Pons (tissue), 1 donor: ENCODE results near the gene LIMS4.
"Not testable (repeated sequence)": the region's sequence is repeated elsewhere in the genome, so short reads cannot be mapped to it uniquely, and the experiment has no call there.

Source experiments
- DNase-seq: peaks from one replicate; pipeline ENCODE4 v3.0.0-alpha.2; 2016; ENCODE audit warnings: low spot score

Gene LIMS4

DNA sequence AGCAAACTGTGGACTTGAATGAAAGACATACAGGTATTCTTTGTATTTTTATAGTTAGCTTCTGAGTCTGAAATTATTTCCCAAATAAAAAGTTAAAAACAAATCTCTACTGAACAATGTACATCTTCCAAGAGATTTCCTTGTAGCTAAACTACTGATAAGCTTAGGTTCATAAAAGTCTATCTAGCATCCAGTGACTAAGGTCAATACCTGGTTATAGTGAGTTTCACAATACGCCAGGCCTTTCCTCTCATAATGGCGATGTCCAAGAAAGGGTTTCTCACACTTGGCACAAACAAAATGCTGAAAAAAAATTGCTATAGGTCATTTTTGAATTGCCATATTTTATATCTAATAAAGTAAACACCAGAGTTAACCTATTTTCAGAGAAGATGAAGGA is 21.7 kb downstream of the LIMS4 start:
- not testable (repeated sequence) for DNase-seq

DNA sequence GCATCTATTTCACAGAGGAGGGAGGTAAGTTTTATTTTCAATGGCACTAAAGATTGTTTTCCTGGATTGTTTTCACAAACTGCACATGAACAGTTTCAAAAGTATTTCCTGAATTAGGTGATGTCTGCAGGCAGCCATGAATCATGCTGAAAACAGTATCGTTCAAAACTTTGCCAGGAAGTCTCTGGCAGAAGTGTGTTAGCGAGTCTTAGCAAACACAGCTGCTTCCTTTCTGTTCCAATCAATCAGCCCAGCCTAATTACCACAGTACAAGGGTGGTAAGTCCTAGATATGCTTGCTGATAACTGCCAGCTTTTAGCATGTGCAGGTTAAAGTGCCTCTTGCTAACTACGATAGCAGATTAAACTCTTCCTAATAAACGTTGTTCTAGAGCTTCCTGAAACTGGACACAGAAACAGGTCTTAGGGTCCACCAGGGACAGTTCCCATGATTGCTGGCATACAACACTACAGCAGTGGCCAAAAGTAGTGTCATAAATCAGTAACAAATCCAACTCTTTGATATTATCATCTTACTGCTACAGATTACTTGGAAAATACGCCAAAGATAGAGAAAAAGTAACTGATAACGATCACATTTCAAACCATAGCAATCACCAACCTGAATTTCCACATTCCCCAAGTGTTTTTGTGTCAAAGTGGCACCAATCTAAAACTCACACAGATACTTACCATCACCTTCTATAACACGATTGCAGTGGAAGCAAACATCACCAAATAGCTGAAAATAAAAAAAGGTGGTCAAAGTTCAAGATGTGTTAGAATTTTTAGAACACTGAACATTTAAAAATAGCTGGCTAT is 23.3 kb downstream of the LIMS4 start:
- DNase-seq, result not testable (repeated sequence)

DNA sequence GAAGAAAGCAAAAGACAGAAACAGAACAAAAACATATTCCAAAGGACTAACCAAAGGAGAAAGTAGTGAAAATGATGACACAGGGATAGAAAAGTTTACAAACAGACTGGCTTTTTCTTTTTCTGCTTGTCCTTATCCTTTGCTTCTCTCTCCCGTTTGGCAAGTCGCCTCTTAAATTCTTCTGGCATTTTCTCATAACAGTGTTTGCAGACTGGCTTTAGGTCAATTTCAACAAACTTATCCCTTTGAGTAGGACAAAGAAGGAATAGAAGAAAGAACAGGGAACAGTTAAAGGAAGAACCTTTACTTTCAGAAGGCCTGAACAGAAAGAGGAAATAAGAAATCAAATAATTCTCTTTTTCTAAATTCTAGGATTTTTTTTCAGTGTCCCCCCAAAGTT is 26.0 kb downstream of the LIMS4 start:
- DNase-seq, result not testable (repeated sequence)

DNA sequence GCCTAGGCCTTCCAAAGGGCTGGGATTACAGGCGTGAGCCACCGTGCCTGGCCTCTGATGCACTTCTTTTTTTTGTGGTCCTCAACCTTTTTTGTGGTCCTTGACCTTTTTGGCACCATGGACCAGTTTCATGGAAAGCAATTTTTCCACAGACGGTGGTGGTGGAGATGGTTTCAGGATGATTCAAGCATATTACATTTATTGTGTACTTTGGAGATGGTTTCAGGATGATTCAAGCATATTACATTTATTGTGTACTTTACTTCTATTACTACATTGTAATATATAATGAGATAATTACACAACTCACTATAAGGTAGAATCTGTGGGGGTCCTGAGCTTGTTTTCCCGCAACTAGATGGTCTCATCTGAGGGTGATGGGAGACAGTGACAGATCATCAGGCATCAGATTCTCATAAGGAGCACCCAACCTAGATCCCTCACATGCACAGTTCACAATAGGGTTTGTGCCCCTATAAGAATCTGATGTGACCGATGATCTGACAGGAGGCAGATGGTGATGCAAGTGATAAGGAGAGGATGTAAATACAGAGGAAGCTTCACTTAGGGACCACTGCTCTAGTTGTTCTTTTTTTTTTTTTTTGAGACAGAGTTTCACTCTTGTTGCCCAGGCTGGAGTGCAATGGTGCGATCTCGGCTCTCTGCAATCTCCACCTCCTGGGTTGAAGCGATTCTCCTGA is 29.2 kb downstream of the LIMS4 start:
- DNase-seq, result not testable (repeated sequence)

DNA sequence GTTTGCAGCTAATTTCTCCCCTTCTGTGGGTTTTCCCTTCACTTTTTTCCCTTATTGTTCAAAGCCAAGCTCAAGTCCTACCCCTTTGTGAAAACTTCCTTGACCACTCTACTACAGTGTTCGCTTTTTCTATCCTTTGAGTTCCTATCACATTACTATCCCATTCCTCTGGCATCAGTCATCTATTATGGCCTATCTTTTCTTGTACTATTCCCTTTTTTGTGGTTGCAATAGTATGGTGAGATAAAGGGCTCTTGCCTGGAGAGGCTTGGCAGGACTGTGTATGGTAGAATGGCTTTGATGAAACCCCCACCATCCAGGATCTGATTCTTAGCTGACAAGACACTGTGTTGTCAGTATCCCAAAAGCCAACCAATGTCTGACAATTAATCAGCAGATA is 30.7 kb downstream of the LIMS4 start:
- not testable (repeated sequence) for DNase-seq

DNA sequence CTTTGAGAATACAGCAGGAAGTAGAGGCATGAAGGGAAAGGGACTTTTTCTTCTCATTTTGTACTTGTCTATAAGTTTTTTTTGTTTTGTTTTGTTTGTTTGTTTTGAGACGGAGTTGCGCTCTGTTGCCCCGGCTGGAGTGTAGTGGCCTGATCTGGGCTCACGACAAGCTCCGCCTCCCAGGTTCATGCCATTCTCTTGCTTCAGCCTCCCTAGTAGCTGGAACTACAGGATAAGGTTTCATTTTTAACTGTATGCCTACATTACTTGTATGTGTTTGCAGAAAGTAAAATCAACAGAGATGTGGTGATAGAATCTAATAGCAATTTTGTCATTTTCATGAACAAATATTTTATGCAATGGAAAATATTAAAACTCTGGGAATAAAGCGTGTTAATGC is 38.1 kb downstream of the LIMS4 start:
- DNase-seq, result not testable (repeated sequence)

DNA sequence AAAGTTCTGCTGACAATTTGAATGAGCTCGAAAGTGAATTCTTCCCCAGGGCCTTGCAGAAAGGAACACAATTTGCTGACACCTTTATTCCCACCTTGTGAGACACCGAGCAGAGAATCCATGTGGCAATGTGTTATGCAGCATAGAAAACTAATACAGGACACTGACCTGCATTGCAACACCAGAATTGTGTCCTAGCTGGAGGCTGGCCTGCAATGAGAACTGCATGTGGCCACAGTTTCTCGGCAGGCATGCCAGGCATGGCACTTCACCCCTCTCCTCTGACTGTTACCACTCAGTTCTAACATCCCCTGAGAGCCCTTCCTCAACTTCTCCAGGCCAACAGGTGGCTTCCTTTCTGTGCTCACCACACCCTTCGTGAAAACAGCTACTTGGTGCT is 46.9 kb downstream of the LIMS4 start:
- not testable (repeated sequence) for DNase-seq

DNA sequence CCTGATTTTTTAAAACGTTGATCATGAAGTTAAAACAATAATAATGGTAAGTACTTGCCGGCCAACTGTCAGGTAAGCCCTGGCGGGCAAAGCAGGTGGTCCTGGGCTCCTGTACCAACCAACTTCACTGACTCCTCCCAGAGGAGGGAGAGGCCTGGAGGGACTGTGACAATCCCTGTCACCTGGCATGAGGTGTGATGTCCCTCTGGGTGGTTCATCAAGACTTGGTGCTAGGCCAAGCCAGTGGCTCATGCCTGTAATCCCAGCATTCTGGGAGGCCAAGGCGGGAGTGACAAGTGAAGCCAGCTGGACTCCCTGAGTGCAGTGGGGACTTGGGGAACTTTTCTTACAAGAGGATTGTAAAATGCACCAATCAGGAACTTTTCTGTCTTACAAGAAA is 48.2 kb downstream of the LIMS4 start:
- not testable (repeated sequence) for DNase-seq

DNA sequence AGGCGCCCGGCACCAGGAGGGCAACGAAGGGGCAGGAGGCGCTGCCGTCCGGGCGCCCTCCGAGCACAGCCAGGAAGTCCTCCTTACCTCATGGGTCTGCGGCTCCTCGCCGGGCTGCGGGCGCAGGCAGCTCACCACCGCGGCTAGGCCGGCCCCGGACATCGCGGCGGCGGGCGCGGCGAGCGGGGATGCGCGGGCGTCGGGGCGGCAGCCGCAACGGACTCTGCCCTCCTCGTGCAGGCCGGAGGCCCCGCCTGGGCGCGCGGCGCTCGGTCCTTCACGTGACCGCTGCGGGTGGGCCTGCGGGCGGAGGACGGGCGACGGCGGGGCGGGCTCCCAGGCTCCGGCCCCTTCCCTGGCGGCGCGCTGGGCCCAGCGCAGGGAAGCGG is 49.0 kb downstream of the LIMS4 start:
- DNase-seq, result not testable (repeated sequence)

DNA sequence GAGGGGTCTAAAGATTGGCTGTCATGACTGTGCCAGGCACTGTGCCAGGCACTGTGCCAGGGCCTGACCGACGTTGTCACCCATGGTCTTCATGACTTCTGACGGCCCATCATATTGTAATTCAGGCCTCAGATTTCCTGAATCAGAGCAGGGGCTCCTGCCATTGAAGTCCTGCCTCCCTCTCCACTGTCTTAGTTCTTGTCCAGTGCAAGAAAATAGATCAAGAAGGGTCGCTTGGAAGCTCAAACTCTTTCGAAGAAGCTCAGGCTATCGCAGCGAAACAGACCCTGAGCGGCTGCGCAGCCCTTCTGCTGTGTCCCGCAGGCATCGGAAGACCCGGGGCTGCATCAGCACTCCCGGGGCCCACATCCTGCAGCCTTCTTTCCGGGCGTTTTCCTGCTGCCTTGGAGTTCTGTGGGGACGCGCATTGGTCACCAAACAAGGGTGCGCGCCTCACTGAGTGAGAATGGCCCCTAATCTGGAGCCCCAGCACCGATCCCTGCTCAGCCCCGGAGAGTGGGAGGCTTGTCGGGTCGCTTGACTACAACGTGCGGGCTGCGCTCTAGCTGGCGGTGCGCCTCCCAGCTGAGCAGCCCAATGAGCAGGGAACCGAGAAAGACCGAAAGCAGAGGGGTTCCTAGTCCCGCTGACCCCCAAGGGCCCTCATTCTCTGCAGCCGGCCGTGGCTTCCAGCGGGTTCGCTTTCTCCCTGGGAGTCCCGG is 49.6 kb downstream of the LIMS4 start:
- DNase-seq, result not testable (repeated sequence)

DNA sequence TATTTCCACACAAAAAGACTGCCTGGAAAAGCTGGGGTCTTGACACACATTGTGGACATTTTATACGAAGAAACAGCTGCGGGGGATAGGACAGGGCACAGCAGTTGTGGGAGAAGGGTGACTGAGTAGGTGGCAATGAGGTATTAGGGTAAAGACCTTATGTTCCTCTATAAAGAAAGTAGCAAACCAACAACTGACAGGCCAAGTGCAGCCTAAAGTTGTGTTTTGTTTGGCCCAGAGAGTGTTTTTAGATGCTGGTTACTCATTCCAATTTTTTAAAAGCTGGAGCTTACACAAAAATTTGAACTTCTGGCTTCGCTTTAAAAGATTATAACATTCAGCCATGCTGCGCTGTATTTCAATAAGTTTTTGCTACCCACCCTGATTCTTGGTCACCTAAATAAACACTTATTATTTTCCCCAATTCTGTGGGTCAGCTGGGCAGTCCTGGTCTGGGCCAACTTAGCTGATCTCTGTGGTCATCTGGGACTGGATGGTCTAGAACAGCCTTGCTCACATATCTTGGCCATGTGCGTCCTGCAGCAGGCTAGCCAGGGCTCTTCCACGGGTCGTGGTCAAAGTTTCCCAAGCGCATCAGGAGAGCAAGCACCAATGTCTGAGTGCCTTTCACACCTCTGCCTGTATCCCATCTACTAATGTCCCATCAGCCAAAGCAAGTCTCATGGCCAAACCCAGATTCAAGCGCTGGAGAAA is 51.8 kb downstream of the LIMS4 start:
- DNase-seq, result not testable (repeated sequence)

DNA sequence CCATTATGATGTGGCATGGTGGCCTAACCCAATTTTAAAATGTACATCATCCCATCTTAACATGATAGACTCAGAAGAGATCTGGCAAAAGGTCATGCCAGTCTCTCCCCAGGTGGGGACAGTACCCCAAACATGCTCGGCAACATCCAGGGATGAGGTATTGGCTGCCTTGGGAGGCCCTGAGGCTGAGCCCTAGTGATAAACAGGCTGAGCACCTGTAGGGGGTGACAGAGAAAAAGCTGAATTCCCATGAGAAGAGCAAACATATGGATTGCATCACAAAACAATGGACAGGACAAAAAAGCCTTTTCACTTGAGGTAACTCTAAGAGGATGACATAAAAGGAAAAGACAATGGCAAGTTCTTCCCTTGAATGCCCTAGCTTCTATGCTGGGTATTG is 65.5 kb downstream of the LIMS4 start:
- not testable (repeated sequence) for DNase-seq

DNA sequence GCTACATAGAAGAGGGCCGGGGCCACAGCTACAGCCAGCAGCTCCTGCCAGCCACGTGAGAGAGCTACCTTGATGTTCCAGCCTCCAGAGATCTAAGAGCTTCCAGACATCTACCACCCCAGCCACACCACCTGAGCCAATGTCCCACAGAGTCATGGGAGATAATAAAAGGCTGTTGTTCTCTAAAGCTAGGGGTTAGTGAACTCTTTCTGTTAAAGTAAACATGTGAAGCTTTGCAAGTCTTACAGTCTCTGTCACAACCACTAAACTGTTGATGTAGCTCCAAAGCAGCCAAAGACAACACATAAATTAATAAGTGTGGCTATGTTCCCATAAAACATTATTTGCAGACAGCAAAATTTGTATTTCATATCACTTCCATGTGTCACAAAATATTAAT is 67.6 kb downstream of the LIMS4 start:
- DNase-seq, result not testable (repeated sequence)

DNA sequence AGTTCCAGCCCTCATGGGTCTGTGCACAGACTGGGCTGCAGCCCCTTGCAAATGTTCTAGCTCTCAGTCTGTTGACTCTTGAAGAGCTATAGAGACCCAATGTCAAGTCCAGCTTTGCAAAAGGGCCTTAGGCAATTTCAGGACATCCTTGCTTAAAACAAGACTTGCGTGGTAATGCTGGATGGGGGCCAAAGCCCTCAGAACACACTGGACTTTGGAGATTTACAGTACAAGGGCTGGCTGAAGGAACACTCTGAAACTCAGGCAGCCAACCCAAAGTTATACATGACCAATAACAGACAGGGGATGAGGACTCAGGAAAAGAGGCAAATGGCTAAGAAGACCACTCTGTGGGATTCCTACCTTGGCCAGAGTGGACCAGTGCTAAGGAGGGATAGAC is 68.4 kb downstream of the LIMS4 start:
- DNase-seq, result not testable (repeated sequence)

DNA sequence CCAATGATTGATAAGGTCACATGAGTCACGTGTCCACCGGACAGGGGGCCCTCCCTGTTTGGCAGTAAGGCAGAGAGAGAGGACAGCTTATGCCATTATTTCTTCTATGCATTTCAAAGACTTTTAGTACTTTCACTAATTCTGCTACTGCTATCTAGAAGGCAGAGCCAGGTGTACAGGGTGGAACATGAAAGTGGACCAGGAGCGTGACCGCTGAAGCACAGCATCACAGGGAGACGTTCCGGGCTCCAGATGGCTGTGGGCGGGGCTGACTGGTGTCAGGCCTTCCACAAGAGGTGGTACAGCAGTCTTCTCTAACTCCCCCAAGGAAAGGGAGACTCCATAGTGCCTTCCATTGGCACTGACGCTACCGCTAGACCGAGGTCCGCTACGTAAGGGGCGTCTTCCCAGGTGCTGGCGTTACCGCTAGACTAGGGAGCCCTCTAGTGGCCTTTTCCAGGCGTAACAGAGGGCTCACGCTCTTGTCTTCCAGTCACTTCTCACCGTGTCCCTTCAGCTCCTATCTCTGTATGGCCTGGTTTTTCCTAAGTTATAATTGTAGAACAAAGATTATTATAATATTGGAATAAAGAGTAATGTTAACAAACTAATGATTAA is 71.5 kb downstream of the LIMS4 start:
- DNase-seq, result not testable (repeated sequence)

DNA sequence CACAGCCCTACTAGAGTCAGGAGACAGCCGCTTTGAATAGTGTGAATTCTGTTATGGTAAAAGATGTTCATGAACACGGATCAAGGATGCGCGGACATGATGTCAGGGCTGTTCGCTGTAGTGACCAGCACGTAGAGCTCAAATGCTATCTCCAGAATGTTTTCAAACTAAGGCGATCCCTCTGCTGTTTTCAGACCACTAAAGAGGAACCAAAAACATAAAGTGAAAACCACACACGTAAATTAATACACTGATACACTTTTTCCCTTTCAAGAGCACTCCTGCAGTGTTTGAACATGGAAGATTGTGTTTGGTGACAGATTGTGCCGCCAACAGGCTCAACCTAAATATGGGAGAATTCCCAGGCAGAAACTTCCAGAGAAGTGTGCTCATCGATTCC is 73.2 kb downstream of the LIMS4 start:
- DNase-seq, result not testable (repeated sequence)

DNA sequence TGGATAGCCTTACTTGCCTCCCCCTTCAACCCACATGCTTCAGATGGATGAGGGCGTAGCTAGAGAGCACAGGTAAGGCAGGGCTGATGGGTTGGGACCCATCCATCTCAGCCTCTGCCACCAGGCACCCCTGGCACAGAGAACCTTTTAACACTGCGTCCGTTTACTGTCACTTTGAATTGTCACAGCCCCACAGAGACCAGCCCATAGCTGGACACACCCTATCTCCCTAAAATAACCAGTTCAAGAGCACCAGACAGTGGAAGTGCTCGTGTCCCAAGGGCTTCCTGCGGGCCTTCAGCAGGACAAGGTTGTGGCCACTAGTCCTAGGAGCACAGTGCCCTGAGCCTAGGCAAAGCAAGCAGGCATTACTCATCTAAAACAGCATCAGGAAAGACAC is 76.6 kb downstream of the LIMS4 start:
- DNase-seq, result not testable (repeated sequence)
